Muscle layer of colon (tissue), 2 donors: ENCODE data around the gene TUBB3.
A peak's percentile ranks its signal among the peaks of the same experiment; 100 is the strongest.
"Not testable (repeated sequence)": the region's sequence is repeated elsewhere in the genome, so short reads cannot be mapped to it uniquely, and the experiment has no call there.

Experiments used
- H3K27ac ChIP-seq: one replicate; pipeline ENCODE4 v1.7.0; 2013; ENCODE audit warnings: low read depth, mild to moderate bottlenecking, low read length, moderate library complexity
- H3K27me3 ChIP-seq, 2 donors: one replicate each; pipeline ENCODE4 v1.7.0; 2013; ENCODE audit warnings: low read length in 2 of 2, mild to moderate bottlenecking in 2 of 2; ENCODE audit not compliant: insufficient read depth in 2 of 2, control insufficient read depth in 1 of 2
- H3K36me3 ChIP-seq: one replicate; pipeline ENCODE4 v1.7.0; 2013; ENCODE audit warnings: mild to moderate bottlenecking, low read length; ENCODE audit not compliant: insufficient read depth
- H3K4me1 ChIP-seq: one replicate; pipeline ENCODE4 v1.7.0; 2013; ENCODE audit warnings: mild to moderate bottlenecking, low read length; ENCODE audit not compliant: insufficient read depth
- H3K4me3 ChIP-seq, 2 donors: one replicate each; pipeline ENCODE4 v1.7.0; 2013; ENCODE audit warnings: low read length in 2 of 2, low read depth in 1 of 2, mild to moderate bottlenecking in 1 of 2, moderate library complexity in 1 of 2
- H3K9ac ChIP-seq: one replicate; pipeline ENCODE4 v1.7.0; 2013; ENCODE audit warnings: low read length
- H3K9me3 ChIP-seq: one replicate; pipeline ENCODE4 v1.7.0; 2013; ENCODE audit warnings: mild to moderate bottlenecking, low read length
- donor health status: abdominal sarcoma.
- donor health status: Adenocarcinoma of cecum.

Gene TUBB3

DNA sequence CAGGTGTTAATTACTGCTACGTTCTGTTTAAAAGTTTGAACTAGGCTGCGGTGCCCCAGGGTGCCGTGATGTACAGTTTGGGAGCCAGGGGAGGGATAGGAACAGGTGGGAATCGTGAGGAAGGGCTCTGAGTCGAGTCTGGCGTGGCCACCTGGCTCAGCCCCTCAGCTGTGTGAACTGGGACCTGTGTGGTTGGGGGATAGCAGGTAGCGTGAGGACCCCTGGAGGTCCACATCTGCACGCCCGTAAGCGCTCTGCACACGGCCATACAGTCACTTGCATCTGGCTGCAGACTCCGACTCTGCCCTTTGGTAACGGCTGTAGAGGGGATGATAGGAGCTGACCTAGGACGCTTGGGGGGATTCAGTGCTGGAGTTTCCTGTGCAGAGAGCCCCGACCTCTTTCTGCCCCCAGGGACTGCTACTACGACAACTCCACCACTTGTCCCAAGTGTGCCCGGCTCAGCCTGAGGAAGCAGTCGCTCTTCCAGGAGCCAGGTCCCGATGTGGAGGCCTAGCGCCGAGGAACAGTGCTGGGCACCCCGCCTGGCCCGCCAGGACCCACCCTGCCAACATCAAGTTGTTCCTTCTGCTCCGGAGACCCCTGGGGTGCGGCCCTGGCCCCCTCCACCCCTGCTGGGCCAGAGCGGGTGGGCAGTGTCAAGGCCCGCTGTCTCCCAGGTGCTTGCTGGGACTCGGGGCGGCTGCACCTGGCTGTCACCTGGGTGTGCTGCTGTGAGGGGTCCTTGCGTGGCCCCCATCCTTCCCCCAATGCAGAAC, 42.5 kb downstream of the TUBB3 start:
- no peaks in the 10 kb centered on the region for H3K9me3 ChIP-seq
- no peak overlapping the region for H3K4me3 ChIP-seq
- H3K36me3 ChIP-seq: peaks cover 9% of the 10 kb centered on the region
- H3K4me1 ChIP-seq: no peaks in the 10 kb centered on the region
- H3K27me3 ChIP-seq: no peaks in the 10 kb centered on the region
- no peak overlapping the region for H3K27ac ChIP-seq
- no peak overlapping the region for H3K9ac ChIP-seq

DNA sequence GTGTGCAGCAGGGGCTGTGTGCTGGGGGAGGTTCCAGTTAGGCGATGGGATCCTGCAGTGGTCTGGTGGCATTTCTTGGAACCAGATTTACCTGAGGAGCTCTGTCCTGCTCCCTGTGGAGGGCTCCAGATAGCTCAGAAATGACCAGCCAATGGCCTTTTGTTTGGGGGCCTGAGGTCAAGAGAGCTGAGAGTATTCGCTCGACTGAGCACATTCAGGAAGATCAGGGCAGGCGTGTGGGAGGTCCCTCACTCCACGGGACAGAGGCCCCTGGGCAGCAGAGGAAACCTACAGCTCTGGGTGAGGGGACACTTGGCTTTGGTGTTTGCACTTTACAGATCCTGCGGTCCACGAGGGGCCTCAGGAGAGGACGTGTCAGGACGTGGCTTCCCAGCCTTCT, 43.6 kb downstream of the TUBB3 start:
- H3K4me3 ChIP-seq: no peak overlapping the region
- no peaks in the 10 kb centered on the region for H3K36me3 ChIP-seq
- no peaks in the 10 kb centered on the region for H3K27me3 ChIP-seq
- H3K9me3 ChIP-seq: no peaks in the 10 kb centered on the region
- no peak overlapping the region for H3K9ac ChIP-seq
- H3K27ac ChIP-seq: no peak overlapping the region
- H3K4me1 ChIP-seq: peaks cover 9% of the 10 kb centered on the region

DNA sequence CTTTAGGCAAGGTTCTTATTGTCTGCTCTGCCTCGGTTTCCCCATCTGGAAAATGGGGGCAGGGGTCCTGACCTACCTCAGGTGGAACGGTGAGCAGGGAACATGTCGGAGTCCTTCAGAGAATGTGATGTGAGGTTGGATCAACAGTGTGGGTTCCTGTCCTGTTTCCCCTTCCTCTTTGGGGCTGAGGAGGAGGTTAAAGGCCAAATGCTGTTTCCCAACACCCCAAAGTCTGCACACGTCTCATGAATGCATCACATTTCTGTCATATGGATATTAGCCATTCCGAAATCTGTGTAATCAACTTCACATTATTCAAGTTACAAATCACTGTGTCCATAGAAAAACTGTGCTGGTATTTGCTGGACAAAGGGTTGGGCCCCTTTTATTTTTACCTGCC, 44.3 kb downstream of the TUBB3 start:
- not testable (repeated sequence) for H3K36me3 ChIP-seq

DNA sequence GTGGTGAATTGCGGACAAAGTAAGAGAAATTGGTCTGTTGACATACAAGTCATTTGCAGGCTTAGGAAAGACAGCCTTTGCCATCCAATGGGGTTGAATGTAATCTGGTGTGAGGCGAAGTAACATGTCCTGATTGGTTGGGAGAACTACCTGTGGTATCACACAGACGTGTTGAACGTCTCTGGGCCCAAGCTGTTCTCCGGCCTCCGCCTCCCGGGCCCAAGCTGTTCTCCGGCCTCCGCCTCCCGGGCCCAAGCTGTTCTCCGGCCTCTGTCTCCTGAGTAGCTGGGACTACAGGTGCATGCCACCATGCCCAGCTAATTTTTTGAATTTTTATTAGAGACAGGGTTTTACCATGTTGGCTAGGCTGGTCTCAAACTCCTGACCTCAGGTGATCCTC, 44.9 kb downstream of the TUBB3 start:
- H3K27ac ChIP-seq, H3K4me3 ChIP-seq: not testable (repeated sequence)

More for the DNA sequence above, 44.3 kb downstream of the TUBB3 start:
- H3K9ac ChIP-seq, H3K9me3 ChIP-seq, H3K27ac ChIP-seq, H3K4me3 ChIP-seq, H3K27me3 ChIP-seq: not testable (repeated sequence)
- H3K4me1 ChIP-seq: peaks cover 11% of the 10 kb centered on the region

DNA sequence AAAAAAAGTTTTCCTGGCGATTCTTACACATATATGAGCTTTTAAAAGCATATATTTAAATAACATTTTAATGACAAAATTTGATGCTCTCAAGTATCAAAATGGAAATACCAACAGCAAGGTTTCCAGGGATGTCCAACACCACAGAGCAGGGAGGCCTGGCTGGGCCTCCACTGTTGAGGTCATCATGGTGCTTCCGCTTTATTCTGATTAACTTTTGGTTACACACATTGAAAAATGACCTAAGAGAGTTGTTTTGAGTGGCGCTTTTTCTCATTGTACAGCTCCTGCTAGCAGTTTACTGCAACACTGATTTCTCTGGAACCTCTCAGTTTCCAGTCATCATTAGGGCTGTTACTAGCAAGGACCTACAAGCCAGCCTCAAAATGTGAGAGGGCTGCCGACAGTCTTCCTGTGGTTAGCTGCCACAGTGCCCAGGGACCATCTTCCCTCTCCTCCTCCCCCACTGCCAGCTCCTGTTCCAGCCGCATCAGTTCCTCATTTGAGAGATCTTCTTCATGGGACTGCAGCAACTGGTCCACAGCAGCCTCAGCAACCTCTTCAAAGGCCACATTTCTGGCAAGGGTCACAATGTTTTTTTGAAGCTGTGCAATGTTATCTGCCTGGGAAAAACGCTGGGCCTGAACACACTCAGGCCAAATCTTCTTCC, 46.7 kb downstream of the TUBB3 start:
- no peaks in the 10 kb centered on the region for H3K36me3 ChIP-seq
- peaks cover 20% of the 10 kb centered on the region for H3K4me1 ChIP-seq
- no peaks in the 10 kb centered on the region for H3K9me3 ChIP-seq
- no peak overlapping the region for H3K4me3 ChIP-seq
- no peaks in the 10 kb centered on the region for H3K27me3 ChIP-seq
- H3K27ac ChIP-seq: no peak overlapping the region
- no peak overlapping the region for H3K9ac ChIP-seq

More for the DNA sequence above, 44.9 kb downstream of the TUBB3 start:
- H3K9me3 ChIP-seq, H3K27me3 ChIP-seq, H3K36me3 ChIP-seq, H3K9ac ChIP-seq: not testable (repeated sequence)
- peaks cover 11% of the 10 kb centered on the region for H3K4me1 ChIP-seq

DNA sequence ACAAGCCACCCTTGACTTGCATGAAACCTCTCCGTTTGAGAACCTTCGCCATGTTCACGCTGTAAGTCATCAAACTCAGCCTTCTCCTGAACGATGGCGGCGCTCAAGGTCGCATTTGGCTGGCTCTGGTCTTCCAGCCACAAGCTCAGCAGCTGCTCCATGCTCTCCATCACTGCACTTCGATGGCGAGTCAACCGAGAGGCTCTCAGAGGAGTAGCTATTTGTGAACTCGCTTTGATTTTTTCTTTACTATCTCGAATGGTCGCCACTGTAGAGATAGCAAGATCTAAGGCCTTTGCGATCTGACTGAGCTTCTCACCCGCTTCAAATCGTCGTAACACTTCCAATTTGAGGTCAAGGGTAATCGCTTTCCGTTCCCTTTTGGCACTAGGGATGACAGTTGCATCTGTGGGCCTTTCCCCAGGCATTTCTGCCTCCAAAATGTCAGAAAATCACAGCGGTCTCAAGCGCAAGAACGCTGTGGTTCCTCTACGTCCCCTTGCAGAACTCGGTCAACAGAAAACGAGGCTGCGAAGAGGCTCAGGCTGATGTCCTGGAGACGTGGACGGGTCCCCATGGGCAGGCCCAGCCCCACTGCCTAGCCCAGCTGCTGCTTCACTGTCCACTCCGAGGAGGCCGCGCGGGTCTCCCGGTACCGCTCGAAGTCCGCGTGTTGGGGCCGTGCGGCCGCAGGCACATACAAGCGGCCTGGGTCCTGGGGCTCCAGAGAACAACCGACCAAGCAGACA, 48.5 kb downstream of the TUBB3 start:
- Histone ChIP-seq H3K9me3 (no peaks in the 10 kb centered on the region), H3K4me3 (peak overlapping the region; percentile 92 to 99), H3K27me3 (no peaks in the 10 kb centered on the region), H3K9ac (peak overlapping the region; percentile 82), H3K27ac (peak overlapping the region; percentile 97), H3K36me3 (no peaks in the 10 kb centered on the region), H3K4me1 (peaks cover 20% of the 10 kb centered on the region)

DNA sequence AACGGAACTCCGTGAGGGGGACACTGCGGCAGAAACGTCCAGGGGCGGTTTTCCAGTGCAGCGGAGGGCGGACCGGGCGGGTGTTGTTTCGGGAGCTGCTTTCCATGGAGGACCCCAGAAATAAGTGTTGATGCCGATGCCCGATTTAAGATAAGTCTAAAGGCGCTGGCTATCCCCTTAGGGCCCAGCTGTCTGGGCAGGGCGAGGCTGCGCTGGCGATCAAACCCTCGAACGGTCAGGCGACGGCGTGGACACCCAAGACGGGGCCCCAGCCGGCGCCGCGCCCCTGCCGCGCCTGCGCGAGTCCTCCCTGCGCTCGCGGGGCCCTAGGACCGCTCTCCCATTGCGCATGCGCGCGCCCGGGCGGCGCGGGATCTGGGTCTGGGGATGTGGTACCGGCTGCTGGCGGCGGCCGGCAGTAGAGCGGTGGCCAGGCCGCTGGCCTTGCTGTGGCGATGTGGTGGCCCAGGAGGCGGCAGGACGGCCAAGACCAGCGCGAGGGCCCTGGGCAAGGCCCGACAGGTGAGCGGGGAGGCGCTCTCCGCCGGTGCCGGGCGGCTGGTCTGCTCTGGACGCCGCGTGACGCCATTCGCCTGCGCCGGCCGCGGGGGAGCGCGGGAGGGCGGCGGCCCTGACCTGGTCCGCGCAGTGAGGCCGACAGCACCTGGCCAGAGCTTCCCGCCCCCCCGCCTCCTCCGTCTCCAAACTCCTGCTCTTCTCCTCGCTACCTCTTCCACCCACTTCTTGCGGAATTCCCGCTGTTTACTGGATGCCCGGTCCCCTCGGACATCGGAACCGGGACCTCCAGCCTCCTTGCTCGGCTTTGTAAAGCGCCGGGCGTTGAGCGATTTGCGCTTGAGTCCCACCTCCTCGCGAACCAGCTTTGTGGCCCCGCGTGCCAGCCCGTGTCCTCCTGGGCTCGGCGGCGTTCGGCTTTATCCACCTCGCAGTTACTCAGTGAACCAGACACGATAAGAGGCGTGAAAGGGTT, 49.4 kb downstream of the TUBB3 start:
- H3K9me3 ChIP-seq: no peaks in the 10 kb centered on the region
- peak overlapping the region; percentile 97 for H3K27ac ChIP-seq
- H3K27me3 ChIP-seq: no peaks in the 10 kb centered on the region
- peaks cover 2% of the 10 kb centered on the region for H3K36me3 ChIP-seq
- peaks cover 20% of the 10 kb centered on the region for H3K4me1 ChIP-seq
- peak overlapping the region; percentile 92 to 99 for H3K4me3 ChIP-seq
- H3K9ac ChIP-seq: peak overlapping the region; percentile 82

DNA sequence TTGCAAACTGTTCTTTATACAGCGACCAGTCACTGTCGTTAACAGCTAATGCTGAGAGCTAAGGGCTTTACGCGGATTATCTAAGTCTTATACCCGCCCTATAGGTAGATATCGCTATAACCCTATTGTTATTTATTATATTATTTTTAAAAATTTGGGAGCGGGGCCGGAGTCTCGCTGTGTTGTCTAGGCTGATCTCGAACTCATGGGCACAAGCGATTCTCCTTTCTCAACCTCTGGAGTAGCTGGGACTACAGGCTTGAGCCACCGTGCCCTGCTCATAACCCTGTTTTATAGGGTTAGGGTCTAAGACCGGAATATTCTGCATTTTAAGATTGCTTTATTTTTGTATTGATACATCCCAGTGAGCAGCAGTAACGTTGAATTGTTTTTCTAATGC, 50.1 kb downstream of the TUBB3 start:
- Histone ChIP-seq H3K9ac (peak overlapping the region; percentile 82), H3K9me3 (no peaks in the 10 kb centered on the region), H3K36me3 (peaks cover 9% of the 10 kb centered on the region), H3K4me3 (peak overlapping the region; percentile 92 to 99), H3K27ac (peak overlapping the region; percentile 97), H3K4me1 (peaks cover 20% of the 10 kb centered on the region), H3K27me3 (no peaks in the 10 kb centered on the region)

DNA sequence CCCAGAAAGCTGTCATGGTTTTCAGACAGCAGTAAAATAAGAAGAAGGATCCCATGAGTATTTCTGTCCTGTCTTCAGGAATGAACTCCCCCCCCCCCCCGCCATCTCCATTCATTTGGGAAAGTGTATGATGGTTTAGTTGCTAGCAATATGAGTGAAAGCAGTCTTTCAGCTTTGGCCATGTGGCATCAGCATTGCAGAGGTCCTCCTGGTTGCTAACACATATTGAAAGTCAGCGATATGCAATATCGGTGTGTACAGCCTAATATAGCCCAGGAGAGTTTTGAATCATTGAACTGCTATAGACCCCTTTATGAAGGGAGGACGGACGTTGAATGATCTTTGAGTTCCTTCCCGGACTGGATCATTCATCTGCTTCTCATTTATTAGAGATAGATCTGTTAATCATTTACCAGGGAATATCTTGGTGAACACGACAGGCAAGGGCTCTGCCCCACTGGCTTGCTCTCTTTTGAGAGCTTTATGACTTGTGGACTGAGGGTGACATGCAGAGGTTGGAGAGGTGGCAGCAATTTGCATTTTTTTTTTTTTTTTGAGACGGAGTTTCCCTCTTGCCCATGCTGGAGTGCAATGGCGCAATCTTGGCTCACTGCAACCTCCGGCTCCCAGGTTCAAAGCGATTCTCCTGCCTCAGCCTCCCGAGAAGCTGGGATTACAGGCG, 50.7 kb downstream of the TUBB3 start:
- H3K36me3 ChIP-seq: peaks cover 9% of the 10 kb centered on the region
- no peaks in the 10 kb centered on the region for H3K9me3 ChIP-seq
- no peak overlapping the region for H3K27ac ChIP-seq
- H3K4me1 ChIP-seq: peaks cover 20% of the 10 kb centered on the region
- H3K4me3 ChIP-seq: peak overlapping the region in 1 of 2 donors; percentile 92
- peak overlapping the region; percentile 82 for H3K9ac ChIP-seq
- H3K27me3 ChIP-seq: no peaks in the 10 kb centered on the region

DNA sequence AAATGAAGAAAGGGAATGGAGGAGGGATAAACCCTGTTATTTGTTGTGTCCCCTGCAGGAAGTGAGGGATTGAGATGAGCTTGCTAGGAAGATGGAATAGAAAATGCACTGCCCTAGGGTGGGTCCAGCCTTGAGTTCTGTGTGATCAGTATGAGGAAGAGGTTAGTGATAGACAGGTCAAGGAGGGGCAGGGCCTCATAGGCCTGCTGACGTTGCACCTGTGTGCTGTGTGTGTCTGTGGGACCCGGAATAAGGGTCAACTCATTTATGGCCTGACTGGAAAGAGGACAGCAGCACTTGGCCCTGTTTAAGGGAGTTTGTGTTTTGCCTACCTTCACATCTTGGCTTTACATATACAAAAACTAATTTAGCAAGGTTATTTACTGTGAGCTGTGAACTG, 51.7 kb downstream of the TUBB3 start:
- Histone ChIP-seq H3K36me3 (peaks cover 10% of the 10 kb centered on the region), H3K9me3 (no peaks in the 10 kb centered on the region), H3K27ac (no peak overlapping the region), H3K4me1 (peaks cover 20% of the 10 kb centered on the region), H3K9ac (no peak overlapping the region), H3K4me3 (no peak overlapping the region), H3K27me3 (no peaks in the 10 kb centered on the region)
